HG03575 (cell line): ENCODE results near the gene PRKCD.

Source experiments
- ATAC-seq: cut with Tn5 transposase; IDR thresholded peaks from one replicate; pipeline ENCODE4 v1.9.1; 2021; ENCODE audit not compliant: unreplicated experiment, insufficient number of reproducible peaks, low FRiP score; ENCODE audit errors: extremely low read depth

PRKCD gene

GRCh38 chr3:53151870-53152660 lies 8.9 kb upstream of the PRKCD start:
- ATAC-seq, result no peak

DNA sequence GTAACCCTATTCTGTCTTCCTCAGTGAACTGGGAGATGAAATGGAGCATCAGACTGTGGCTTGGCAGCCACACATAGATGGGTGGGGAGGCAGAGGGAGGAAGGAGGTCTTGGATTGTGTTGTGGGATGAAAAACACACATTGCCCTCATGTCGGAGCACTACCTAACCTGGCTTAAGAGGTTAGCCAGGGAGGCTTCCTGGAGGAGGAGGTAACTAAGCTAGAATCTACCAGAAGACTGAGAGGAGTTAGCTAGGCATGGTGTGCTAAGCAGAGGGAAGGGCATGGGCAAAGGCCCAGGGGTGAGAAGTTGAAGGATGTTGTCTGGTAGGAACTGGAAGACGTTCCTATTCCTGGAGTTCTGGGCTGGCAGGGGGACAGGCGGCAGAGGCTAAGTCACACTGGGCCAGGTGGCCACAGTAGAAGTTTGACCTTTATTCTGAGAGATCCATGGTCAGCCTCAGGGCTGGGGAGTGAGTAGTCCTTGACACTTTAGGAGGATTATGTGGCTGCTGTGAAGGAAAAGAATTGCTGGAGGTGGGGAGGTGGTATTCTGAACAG lies 7.7 kb upstream of the PRKCD start:
- ATAC-seq, result no peak

- no peak for ATAC-seq
These were observed 7.0 kb upstream of the PRKCD start for GRCh38 chr3:53153980-53154379.

DNA sequence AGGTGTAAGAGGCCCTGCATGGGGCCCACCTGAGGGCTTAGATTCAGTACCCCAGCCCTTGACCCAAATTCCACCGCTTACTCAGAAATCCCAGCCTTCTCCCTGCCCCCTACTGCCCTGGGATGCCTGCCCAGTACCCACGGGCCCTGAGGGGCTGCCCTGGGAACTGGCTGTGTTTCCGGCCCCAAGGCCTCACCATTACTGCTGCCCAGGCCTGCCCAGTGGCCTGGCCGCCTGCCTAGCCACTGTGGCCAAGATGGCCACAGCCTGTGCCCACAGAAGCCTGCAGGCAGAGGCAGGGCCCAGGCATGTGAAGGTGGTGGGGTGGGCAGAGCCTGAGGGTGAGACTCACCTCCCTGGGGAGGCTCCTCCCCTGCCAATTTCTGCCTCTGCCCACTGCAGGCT lies 6.1 kb upstream of the PRKCD start:
- ATAC-seq, result no peak

GRCh38 chr3:53155760-53156159 lies 5.2 kb upstream of the PRKCD start:
- no peak for ATAC-seq

- ATAC-seq, result no peak
These were observed 4.6 kb upstream of the PRKCD start for GRCh38 chr3:53156368-53156834.

DNA sequence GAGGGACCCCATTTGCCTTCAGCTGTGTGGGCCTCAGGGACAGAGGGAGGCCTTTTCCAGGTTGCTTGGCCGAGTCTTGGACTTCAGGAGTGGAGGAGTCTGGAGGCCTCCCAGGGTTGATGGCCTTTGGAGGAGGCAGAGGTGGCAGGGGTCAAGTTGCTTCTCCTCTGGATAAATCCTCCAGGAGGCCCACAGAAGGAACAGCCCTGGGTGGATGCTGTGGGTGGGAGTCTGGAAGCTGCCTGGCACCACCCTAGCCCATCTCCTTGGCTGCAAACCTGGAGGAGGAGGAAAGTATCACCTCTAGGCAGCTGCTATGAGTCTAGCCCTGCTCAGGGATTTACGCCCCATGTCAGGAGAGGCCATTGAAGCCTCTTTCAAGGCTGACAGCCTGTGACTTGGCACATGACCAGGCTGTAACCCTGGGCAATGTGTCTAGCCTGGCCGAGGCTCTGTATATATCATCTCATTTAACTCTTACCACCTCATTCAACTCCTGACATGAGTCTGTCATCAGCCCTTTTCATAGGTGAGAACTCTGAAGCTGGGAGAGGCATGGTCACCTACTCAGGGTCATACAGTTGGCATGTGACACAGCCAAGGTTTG lies 2.9 kb upstream of the PRKCD start:
- ATAC-seq, result no peak

DNA sequence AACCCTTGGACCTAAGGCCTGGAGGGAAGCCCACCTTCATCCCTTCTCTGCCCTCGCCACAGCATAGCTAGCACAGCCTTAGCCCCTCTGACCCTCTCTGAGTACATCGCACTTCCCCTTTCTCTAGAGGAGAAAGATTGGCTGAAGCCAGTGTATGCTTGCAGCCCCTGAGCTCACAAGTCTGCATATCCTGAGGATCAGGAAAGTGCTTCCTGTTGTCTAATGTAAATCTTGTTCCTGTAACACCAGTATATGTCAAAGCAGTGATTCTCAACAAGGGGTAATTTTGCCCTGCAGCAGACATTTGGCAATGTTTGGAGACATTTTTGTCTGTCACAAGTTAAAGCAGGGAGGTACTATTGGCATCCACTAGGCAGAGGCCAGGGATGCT lies 2.2 kb upstream of the PRKCD start:
- ATAC-seq, result no peak

GRCh38 chr3:53159156-53160060 lies 1.6 kb upstream of the PRKCD start:
- no peak for ATAC-seq

DNA sequence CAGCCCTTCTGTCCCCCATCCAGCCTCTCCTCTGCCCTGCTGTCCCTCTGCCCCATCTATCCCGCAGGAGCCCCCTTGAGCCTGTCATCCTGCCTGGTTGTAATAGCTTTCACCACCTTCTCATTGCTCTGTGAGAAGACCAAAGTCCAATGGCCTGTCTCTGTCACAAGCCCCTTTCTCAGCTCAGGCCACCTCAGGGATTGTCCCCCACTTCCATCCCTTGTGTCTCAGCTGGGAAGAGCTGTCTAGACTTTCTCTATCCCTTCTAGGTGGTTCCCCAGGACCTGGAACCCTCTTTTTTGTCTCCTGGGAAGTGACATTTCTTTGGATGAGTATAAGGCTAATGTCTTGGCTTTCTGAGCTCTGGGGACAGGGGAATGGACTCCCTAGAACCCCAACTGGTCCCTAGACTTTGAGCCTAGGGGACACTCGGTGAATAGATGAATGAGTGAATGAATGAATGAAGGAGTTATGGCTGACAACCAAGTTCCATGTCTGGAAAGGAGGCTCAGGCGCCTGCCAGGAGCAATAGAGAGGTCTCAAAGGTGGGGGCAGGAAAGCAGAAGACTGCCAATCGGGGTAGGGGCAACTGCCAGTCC lies 849 bp upstream of the PRKCD start:
- ATAC-seq, result no peak

DNA sequence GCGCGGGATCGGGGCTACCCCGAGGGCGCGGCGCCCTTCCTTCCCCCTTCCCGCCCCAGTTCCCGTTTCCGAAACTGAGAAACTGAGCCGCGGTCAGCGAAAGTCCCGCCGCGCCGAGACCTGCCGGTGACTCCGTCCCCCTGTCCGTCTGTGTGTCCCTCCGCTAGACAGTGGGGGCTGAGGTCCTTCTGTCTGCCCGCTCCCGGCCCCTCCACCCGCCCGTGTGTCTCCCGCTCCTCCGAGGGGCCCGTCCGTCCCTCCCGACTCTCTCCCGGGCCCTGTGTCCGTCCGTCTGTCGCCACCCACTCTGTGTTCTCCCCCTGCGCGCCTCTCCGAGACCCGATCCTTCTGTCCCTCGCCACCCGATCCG lies 426 bp downstream of the PRKCD start:
- ATAC-seq, result no peak

DNA sequence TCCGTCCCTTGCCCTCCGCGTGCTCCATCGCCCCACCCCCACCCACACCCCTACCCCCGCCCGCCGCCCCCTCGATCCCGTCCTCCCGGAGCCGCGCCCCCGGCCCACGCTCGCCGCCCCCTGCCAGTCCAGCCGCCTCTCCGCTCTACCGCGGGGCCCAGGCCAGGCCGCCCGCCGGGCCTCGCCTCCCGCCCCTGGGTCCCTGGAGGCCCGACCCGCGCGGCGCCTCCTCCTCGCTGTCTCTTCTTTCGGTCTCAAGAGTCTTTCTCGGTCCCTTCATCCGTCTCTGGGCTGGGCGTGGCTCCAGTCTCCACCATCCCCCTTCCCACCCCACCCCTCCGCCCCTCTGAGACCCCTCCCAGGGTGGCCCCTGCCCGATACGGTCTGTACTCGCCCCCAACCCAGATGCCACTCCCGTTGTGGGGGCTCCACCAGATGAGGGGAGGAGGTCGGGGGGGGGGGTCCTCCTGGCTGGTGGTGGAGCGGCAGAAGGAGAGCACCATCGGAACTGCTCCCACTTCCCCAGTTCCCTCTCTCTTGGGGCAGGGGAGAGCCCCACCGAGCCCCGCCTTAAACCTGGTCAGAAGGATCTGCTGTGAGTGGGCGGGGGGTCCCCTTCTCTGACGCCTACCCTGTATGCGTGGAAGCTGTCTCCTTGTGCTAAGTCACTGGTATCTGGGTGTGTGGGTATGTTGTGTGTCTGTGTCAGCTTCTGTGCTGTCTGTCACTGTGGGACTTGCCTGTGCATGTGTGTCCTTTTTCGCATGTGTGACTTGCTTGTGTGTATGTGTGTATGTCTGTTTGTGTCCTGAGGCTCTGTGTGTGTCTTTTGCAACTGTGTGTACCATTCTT lies 1.0 kb downstream of the PRKCD start:
- ATAC-seq, result no peak

GRCh38 chr3:53162672-53163443 lies 1.8 kb downstream of the PRKCD start:
- ATAC-seq, result no peak

DNA sequence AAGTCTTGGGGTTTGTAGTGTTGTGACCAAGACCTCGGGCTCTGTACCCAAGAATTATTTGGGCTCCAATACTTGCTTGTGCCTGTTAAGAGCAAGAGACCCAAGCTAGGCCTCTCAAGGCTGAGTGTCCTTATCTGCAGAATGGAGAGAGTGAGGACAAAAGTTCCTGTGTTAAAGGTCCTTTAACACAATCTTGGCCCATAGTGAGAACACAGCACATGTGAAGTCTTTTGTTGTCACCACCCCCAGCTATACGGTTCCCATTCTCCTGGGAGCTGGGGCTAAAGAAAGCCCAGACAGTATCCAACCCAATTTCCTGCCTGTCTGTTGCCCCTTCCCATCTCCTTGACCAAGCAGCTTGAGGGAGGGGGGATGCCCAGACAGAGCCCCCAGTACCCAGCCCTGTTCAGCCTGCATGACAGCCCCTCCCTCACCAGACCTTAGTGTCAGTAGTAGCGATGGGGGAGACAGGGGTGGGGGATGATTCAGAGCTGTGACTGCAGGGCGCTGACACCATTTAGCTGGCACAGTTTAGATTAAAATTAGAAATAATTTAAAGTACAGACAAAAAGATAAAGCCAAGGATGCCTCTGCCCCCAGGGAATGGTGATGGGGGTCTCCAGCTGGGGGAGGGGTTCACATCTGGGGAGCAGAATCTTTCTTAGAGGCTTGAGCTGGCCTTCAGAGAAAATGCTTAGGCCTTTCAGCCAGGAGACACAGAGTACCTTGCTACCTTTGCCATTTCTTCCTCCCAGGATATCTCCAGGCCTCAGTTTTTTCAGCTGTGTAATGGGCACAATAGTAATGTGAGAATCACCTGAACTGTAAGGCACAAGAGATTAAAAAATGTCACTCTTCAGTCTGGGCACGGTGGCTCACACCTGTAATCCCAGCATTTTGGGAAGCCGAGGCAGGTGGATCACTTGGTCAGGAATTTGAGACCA lies 2.7 kb downstream of the PRKCD start:
- no peak for ATAC-seq

DNA sequence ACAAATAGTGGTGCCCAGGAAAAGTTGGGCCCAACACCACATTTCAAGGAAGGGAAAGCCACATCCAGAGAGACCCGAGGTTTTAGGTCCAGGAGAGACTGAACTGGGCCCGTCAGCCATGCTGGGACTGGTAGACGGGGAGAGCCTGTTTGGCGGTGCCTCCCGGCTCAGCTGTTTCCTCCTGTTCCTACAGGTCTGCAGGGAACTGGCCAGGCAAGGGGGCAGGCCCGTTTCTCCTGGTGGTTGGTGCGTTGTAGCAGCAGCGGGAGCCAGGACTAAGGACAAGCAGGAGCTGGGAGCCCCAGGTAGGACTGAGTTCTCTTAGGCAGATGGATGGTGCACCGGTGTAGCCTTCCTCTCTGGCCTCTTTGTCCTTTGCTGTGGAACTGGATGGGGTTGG lies 3.9 kb downstream of the PRKCD start:
- ATAC-seq, result no peak

- no peak for ATAC-seq
These were observed 5.2 kb downstream of the PRKCD start for GRCh38 chr3:53166206-53166605.
